GM21423 (cell line): ENCODE measurements around the gene APBA1.
"Not testable (repeated sequence)": the region's sequence is repeated elsewhere in the genome, so short reads cannot be mapped to it uniquely, and the experiment has no call there.

Source experiments
- ATAC-seq: cut with Tn5 transposase; IDR thresholded peaks from one replicate; pipeline ENCODE4 v1.9.1; 2021; ENCODE audit warnings: mild to moderate bottlenecking, moderate library complexity; ENCODE audit not compliant: unreplicated experiment

The APBA1 gene

GRCh38 chr9:69609156-69609555, 63.0 kb downstream of the APBA1 start:
- no peak for ATAC-seq

GRCh38 chr9:69606089-69606488, 66.1 kb downstream of the APBA1 start:
- ATAC-seq: no peak

DNA sequence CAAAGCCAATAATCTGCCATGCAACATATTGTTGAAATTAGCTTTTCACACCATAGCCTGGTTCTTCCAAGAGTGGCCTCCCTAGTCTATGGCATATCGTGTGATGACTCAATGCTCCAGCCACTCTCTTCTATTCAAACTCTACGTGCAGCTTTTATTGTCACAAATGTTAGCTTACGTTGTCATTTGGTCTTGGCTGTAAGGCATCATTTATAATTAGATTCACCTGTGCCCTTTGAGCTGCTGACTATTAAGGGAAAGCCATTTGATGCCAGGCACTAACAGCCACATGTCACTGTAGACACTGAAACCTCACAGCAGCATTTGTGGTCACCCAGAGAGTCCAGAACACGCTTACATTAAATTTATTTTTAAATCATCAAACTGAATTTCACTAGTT, 66.8 kb downstream of the APBA1 start:
- ATAC-seq: no peak

DNA sequence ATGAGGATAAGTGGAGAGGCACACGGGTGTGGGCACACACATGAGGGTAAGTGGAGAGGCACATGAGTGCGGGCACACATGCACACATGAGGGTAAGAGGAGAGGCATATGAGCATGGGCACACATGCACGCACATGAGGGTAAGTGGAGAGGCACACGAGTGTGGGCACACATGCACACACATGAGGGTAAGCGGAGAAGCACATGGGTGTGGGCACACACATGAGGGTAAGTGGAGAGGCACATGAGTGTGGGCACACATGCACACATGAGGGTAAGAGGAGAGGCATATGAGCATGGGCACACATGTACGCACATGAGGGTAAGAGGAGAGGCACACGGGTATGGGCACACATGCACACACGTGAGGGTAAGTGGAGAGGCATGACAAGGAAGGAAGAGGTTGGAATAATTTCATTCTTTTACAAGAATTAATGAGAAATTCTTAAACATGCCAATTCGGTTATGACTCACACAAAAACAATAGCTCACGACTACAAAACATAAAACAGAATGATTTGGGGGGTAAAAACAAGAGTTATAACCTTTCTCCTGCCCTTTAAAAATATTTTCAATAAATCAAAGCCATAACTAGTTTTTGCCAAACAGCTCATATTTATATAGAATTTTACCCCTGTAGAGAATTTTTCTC, 67.5 kb downstream of the APBA1 start:
- no peak for ATAC-seq

- ATAC-seq: no peak
Measured at GRCh38 chr9:69603656-69604055, 68.5 kb downstream of the APBA1 start.

- no peak for ATAC-seq
Measured at GRCh38 chr9:69602773-69603172, 69.4 kb downstream of the APBA1 start.

GRCh38 chr9:69601698-69602097, 70.5 kb downstream of the APBA1 start:
- no peak for ATAC-seq

GRCh38 chr9:69600314-69601047, 71.7 kb downstream of the APBA1 start:
- ATAC-seq: no peak

GRCh38 chr9:69599232-69599971, 72.8 kb downstream of the APBA1 start:
- no peak for ATAC-seq

- ATAC-seq: not testable (repeated sequence)
Measured at GRCh38 chr9:69596906-69597305, 75.3 kb downstream of the APBA1 start.

GRCh38 chr9:69594180-69594579, 78.0 kb downstream of the APBA1 start:
- no peak for ATAC-seq

DNA sequence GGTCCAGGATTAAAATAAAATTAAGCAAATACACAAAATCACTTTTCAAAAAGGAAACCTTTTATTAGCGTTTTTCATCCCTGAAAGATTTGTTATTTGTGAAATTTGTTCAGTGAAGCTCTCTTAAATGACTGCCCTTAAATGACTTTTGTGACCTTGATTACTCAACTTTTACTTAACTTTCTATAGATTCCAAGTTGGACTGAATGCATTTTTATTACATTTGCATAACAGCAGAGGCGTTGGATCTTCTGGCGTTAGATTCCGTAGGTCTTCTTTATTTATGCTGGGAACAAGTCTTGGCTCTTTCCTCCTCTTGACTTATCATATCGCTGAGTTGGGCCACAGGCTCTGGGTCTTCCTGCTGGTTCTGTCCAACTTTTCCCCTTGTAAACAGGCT, 78.4 kb downstream of the APBA1 start:
- ATAC-seq: no peak

GRCh38 chr9:69593301-69593700, 78.9 kb downstream of the APBA1 start:
- ATAC-seq: no peak

GRCh38 chr9:69590266-69590665, 81.9 kb downstream of the APBA1 start:
- no peak for ATAC-seq

DNA sequence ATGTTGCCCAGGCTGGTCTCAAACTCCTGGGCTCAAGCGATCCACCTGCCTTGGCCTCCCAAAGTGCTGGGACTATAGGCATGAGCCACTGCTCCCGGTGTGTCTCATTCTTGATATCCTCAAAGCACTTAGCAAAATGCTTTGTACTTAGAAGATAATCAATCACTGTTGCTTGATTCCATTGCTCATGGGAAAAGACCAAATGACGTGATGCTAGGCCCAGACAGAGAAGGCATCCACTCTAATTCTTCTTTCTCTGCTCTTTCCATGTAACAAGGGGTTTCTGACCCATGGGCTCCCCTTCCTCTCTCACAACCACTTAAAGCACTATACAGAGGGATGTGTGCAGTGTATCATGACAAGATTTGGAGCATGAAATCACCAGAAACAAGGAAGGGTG, 83.0 kb downstream of the APBA1 start:
- ATAC-seq: no peak

DNA sequence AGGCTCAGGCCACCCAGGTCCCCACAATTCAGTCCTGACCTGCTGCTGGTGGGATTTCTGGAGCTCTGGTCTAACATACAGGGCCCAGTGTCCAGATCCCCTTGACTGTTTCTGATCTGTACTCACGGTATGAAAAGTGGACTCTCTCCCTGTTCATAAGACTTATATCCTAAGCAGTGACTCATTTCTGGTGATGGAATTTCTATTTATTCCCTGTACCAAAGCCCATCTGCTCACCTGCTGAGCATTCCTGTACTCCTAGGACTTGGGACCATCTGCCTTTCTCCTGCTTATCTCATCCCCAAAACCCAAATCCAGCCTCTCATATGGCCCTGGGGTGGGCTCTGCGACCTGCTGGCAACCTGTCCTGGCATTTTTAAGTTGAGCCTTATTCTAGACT, 86.6 kb downstream of the APBA1 start:
- ATAC-seq: no peak

GRCh38 chr9:69584759-69585158, 87.4 kb downstream of the APBA1 start:
- ATAC-seq: no peak

- no peak for ATAC-seq
Measured at GRCh38 chr9:69583645-69584234, 88.4 kb downstream of the APBA1 start.

DNA sequence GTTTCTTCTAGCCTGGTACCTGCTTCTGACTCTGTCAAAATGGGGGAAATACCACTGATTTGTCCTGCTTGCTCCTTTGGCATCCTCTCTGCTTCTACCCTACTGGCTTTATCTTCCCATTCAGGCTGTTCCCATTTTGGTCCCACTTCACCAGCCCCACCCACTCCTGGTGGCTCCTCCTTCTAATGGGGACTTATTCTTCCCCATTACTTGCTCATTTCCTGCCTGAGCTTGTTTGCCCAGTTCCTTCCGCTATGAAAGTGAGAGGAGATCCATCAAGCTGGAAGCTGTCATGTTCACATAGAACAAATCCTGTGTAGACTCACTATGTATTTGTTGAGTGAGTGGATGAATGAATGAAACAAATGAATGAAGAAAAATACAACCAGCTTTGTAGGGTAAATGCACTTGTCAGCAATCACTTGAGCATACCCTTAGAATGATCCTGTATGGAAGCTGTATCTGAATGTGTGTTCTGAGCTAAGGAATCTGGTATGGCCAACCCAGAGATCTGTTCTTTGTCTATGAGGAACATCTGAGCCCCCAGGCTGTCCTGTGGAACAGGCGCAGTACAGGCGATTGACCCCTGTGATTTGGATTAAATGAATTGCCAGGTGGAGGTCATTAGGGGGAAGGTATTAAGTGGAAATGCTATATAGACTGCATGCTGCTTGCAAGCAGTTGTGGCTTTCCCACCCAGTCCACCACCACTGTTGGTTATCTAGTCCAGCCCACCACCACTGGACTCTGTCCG, 89.5 kb downstream of the APBA1 start:
- ATAC-seq: no peak

- ATAC-seq: no peak
Measured at GRCh38 chr9:69582018-69582417, 90.2 kb downstream of the APBA1 start.
